ENCODE measurements around the gene HEXIM2.

Gene HEXIM2

GRCh38 chr17:45149037-45149668, 12.5 kb upstream of the HEXIM2 start:
- Histone ChIP-seq H3K4me3 (peak overlapping the region; percentile 76 to 92 (median 87)), H3K9me3 (replicated peaks in 1 of 11) (no peaks in the 10 kb centered on the region), H3K9ac (peak overlapping the region; percentile 86 to 98 (median 91)), H3K36me3 (peaks cover 0 to 21% (median 5%) of the 10 kb centered on the region in 11 experiments; a peak in 9 of 22 replicates), H4K20me1 (peaks cover 25 to 49% (median 38%) of the 10 kb centered on the region in 11 experiments), H3K4me2 (peak overlapping the region; percentile 75 to 95 (median 90)), H3K27me3 (no peaks in the 10 kb centered on the region), H3K4me1 (peaks cover 46 to 60% (median 50%) of the 10 kb centered on the region in 10 experiments), H3K27ac (peak overlapping the region; percentile 74 to 100 (median 86))
- no peak for TF ChIP-seq Cebpa-rat (IDR thresholded peaks at IDR 0.05)

- H3K27ac ChIP-seq, result peak overlapping the region; percentile 74 to 100 (median 86)
- TF ChIP-seq Cebpa-rat (IDR thresholded peaks at IDR 0.05), result no peak
- H3K36me3 ChIP-seq, result peaks cover 0 to 21% (median 5%) of the 10 kb centered on the region in 11 experiments; a peak in 9 of 22 replicates
- peak overlapping the region; percentile 75 to 95 (median 90) for H3K4me2 ChIP-seq
- H3K4me1 ChIP-seq, result peaks cover 38 to 56% (median 42%) of the 10 kb centered on the region in 10 experiments
- no peaks in the 10 kb centered on the region for H3K27me3 ChIP-seq
- no peaks in the 10 kb centered on the region for H3K9me3 ChIP-seq (replicated peaks in 1 of 11)
- peak overlapping the region; percentile 76 to 92 (median 87) for H3K4me3 ChIP-seq
- H3K9ac ChIP-seq, result peak overlapping the region; percentile 86 to 98 (median 91)
- H4K20me1 ChIP-seq, result peaks cover 25 to 49% (median 39%) of the 10 kb centered on the region in 11 experiments
Measured at GRCh38 chr17:45149669-45150664, 11.7 kb upstream of the HEXIM2 start.

- TF ChIP-seq Cebpa-rat (IDR thresholded peaks at IDR 0.05), result no peak
Measured at GRCh38 chr17:45150911-45151809, 10.5 kb upstream of the HEXIM2 start.

GRCh38 chr17:45155029-45155428, 6.6 kb upstream of the HEXIM2 start:
- Histone ChIP-seq H3K27ac (peak overlapping the region in 7 of 11 experiments; percentile 9 to 30 (median 26); a peak in 5 of 22 replicates), H3K4me2 (peak overlapping the region in 8 of 11 experiments; percentile 2 to 57 (median 21); a peak in 12 of 22 replicates)

More at GRCh38 chr17:45150911-45151809, 10.5 kb upstream of the HEXIM2 start:
- Histone ChIP-seq H3K9ac (peak overlapping the region; percentile 86 to 98 (median 91)), H3K4me2 (peak overlapping the region; percentile 75 to 95 (median 90)), H3K4me3 (peak overlapping the region; percentile 76 to 92 (median 87)), H3K9me3 (replicated peaks in 1 of 11) (no peaks in the 10 kb centered on the region), H3K27ac (peak overlapping the region in 10 of 11 experiments; percentile 20 to 100 (median 84); a peak in 16 of 22 replicates), H3K27me3 (no peaks in the 10 kb centered on the region), H4K20me1 (peaks cover 35 to 50% (median 41%) of the 10 kb centered on the region in 11 experiments), H3K4me1 (peaks cover 38 to 56% (median 42%) of the 10 kb centered on the region in 10 experiments), H3K36me3 (peaks cover 0 to 21% (median 5%) of the 10 kb centered on the region in 11 experiments; a peak in 9 of 22 replicates)

GRCh38 chr17:45155483-45155882, 6.2 kb upstream of the HEXIM2 start:
- H3K36me3 ChIP-seq, result peaks cover 0 to 17% (median 0%) of the 10 kb centered on the region in 11 experiments; a peak in 6 of 22 replicates
- H3K27ac ChIP-seq, result peak overlapping the region in 7 of 11 experiments; percentile 9 to 30 (median 26); a peak in 9 of 22 replicates
- peaks cover 45 to 86% (median 61%) of the 10 kb centered on the region in 10 experiments for H3K4me1 ChIP-seq
- no peaks in the 10 kb centered on the region for H3K9me3 ChIP-seq (replicated peaks in 1 of 11)
- peak overlapping the region in 9 of 11 experiments; percentile 2 to 57 (median 21); a peak in 13 of 22 replicates for H3K4me2 ChIP-seq
- TF ChIP-seq Cebpa-rat (IDR thresholded peaks at IDR 0.05), result no peak
- peaks cover 14 to 66% (median 21%) of the 10 kb centered on the region in 11 experiments for H4K20me1 ChIP-seq
- H3K27me3 ChIP-seq, result no peaks in the 10 kb centered on the region
- H3K4me3 ChIP-seq, result no peak overlapping the region
- H3K9ac ChIP-seq, result peak overlapping the region in 6 of 11 experiments; percentile 3 to 47 (median 34); a peak in 6 of 22 replicates

More at GRCh38 chr17:45155029-45155428, 6.6 kb upstream of the HEXIM2 start:
- Histone ChIP-seq H3K9me3 (replicated peaks in 1 of 11) (no peaks in the 10 kb centered on the region), H3K9ac (peak overlapping the region in 6 of 11 experiments; percentile 3 to 47 (median 34); a peak in 5 of 22 replicates), H4K20me1 (peaks cover 19 to 70% (median 26%) of the 10 kb centered on the region in 11 experiments), H3K4me3 (no peak overlapping the region), H3K4me1 (peaks cover 41 to 84% (median 60%) of the 10 kb centered on the region in 10 experiments), H3K27me3 (no peaks in the 10 kb centered on the region), H3K36me3 (peaks cover 0 to 19% (median 4%) of the 10 kb centered on the region in 11 experiments; a peak in 10 of 22 replicates)
- TF ChIP-seq Cebpa-rat (IDR thresholded peaks at IDR 0.05), result no peak

GRCh38 chr17:45156242-45156641, 5.4 kb upstream of the HEXIM2 start:
- Histone ChIP-seq H3K4me2 (peak overlapping the region in 6 of 11 experiments; percentile 21 to 57 (median 26); a peak in 8 of 22 replicates), H3K4me1 (peaks cover 38 to 80% (median 58%) of the 10 kb centered on the region in 10 experiments), H3K36me3 (peaks cover 0 to 10% (median 0%) of the 10 kb centered on the region in 11 experiments; a peak in 6 of 22 replicates), H3K9me3 (replicated peaks in 1 of 11) (no peaks in the 10 kb centered on the region), H3K9ac (peak overlapping the region in 2 of 11 experiments; percentile 34 to 35; a peak in 1 of 22 replicates), H3K27me3 (no peaks in the 10 kb centered on the region), H3K4me3 (no peak overlapping the region), H4K20me1 (peaks cover 6 to 58% (median 13%) of the 10 kb centered on the region in 11 experiments), H3K27ac (peak overlapping the region in 1 of 11 experiments; percentile 26; a peak in 1 of 22 replicates)
- TF ChIP-seq Cebpa-rat (IDR thresholded peaks at IDR 0.05), result no peak

- TF ChIP-seq Cebpa-rat (IDR thresholded peaks at IDR 0.05), result peak in 5 of 11 experiments; percentile 48 to 83 (median 76); a peak in 6 of 22 replicates
- H3K27me3 ChIP-seq, result no peaks in the 10 kb centered on the region
- peak overlapping the region; percentile 98 to 100 (median 100) for H3K27ac ChIP-seq
Measured at GRCh38 chr17:45160447-45161287, 1.0 kb upstream of the HEXIM2 start.

More at GRCh38 chr17:45160447-45161287, 1.0 kb upstream of the HEXIM2 start:
- Histone ChIP-seq H3K9me3 (replicated peaks in 1 of 11) (no peaks in the 10 kb centered on the region), H3K4me2 (peak overlapping the region; percentile 65 to 95 (median 80)), H3K4me1 (peaks cover 53 to 86% (median 73%) of the 10 kb centered on the region in 10 experiments), H3K9ac (peak overlapping the region; percentile 98 to 100 (median 100)), H4K20me1 (peaks cover 0 to 30% (median 0%) of the 10 kb centered on the region in 11 experiments; a peak in 6 of 22 replicates), H3K4me3 (peak overlapping the region; percentile 81 to 99 (median 92)), H3K36me3 (peaks cover 0 to 10% (median 0%) of the 10 kb centered on the region in 11 experiments; a peak in 3 of 22 replicates)

Measured in BLaER1 treated with 17β-estradiol and CSF1 and Interleukin-3, amounts not matched to agents 10 nM and 100 nM (cell line).